ENCODE measurements around the gene HMGCS2. TPM values are rescaled to one million over a fixed set of nuclear protein-coding genes. Genes with fewer than 3 reads are reported as not detected.

The HMGCS2 gene
- total RNA-seq, 1 donor = not detected

GRCh38 chr1:119766374-119766794, 2.3 kb downstream of the HMGCS2 start:
- DNase-seq (ENCODE audit: low read depth) = no peak
- H3K4me3 ChIP-seq (ENCODE audit: low read depth, low read length) = no peak overlapping the region
- no peak for TF ChIP-seq CTCF (IDR thresholded peaks at IDR 0.05; ENCODE audit: insufficient read depth, low read depth, low read length)

DNA sequence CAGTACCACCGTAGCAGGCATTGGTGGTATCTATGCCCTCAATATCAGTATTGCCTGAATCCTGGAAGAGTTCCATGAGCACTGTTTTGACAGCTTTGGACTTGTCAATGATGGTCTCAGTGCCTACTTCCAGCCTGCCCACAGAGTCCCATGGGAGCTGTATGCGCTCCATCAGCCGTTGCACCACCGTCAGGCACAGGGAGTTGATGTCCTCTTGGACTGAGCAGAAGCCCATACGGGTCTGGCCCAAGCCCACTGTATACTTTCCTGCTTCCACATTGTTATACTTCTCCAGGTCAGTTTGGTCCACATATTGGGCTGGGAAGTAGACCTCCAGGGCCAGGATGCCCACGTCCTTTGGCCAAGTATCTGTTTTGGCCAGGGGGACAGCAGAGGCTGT, 4.5 kb downstream of the HMGCS2 start:
- H3K4me3 ChIP-seq (ENCODE audit: low read depth, low read length) = no peak overlapping the region
- TF ChIP-seq CTCF (IDR thresholded peaks at IDR 0.05; ENCODE audit: insufficient read depth, low read depth, low read length) = no peak
- no peak for DNase-seq (ENCODE audit: low read depth)

GRCh38 chr1:119762953-119763352, 5.8 kb downstream of the HMGCS2 start:
- no peak for DNase-seq (ENCODE audit: low read depth)
- no peak overlapping the region for H3K4me3 ChIP-seq (ENCODE audit: low read depth, low read length)
- TF ChIP-seq CTCF (IDR thresholded peaks at IDR 0.05; ENCODE audit: insufficient read depth, low read depth, low read length) = no peak

DNA sequence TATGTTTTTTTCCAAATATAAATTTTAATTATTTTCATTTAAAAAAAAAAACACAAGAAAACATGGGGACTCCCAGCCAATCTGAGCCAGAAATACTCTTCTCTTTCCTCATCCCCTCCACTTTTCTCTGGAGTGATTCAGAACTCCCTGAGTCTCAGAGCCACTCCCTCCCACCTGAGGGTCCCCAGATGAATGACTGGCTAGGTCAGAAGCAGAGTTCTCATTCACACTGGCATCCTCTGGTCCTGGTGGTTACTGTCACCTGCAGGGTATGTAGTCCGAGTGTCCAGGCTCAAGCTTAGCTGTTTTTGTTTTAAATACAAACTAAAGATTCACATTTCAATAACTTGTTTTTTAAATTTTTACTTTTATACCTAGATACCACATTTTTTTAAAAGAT, 6.3 kb downstream of the HMGCS2 start:
- H3K4me3 ChIP-seq (ENCODE audit: low read depth, low read length) = no peak overlapping the region
- TF ChIP-seq CTCF (IDR thresholded peaks at IDR 0.05; ENCODE audit: insufficient read depth, low read depth, low read length) = no peak

DNA sequence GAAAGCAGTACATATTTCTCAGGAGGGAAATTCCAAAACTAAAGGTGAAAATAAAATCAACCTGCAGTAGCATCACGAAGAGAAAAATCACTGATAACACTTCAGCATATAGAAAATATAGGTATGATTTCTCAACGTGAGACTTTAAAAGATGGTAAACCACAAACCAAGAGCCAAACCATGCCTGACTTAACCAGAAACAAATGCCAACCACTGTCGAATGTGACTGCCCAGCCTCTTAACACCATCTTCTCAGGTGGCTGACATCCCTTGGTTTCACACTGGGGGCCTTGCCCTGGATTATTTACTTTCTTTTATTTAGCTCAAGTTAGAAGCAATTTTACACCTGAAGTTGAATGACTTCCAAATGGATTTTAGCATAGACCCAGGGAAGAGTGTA, 10.1 kb downstream of the HMGCS2 start:
- TF ChIP-seq CTCF (IDR thresholded peaks at IDR 0.05; ENCODE audit: insufficient read depth, low read depth, low read length) = no peak
- H3K4me3 ChIP-seq (ENCODE audit: low read depth, low read length) = no peak overlapping the region
- DNase-seq (ENCODE audit: low read depth) = no peak

More for the DNA sequence above, 6.3 kb downstream of the HMGCS2 start:
- no peak for DNase-seq (ENCODE audit: low read depth)

DNA sequence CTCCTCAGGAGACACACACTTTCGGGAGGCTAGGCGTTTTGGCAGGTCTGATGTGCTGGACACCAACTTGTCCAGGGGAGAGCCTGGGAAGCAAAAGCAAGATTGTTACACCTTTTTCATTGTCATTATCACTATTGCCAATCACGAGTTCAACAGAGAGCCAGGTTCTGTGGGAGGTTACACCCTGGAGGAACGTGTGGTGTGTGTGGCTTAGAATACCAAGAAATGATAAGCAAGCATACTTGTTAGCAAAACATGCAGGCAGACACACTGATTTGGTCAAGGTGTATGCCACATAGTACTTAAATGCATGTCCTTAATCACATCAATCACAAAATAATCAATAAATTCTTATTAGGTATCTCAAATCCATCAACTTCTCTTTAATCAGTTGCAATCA, 16.1 kb downstream of the HMGCS2 start:
- DNase-seq (ENCODE audit: low read depth) = no peak
- no peak overlapping the region for H3K4me3 ChIP-seq (ENCODE audit: low read depth, low read length)
- TF ChIP-seq CTCF (IDR thresholded peaks at IDR 0.05; ENCODE audit: insufficient read depth, low read depth, low read length) = no peak

GRCh38 chr1:119748040-119748439, 20.7 kb downstream of the HMGCS2 start:
- no peak for TF ChIP-seq CTCF (IDR thresholded peaks at IDR 0.05; ENCODE audit: insufficient read depth, low read depth, low read length)
- no peak overlapping the region for H3K4me3 ChIP-seq (ENCODE audit: low read depth, low read length)
- DNase-seq (ENCODE audit: low read depth) = no peak
